ENCODE measurements around the gene MAP3K13. TPM values are rescaled to one million over a fixed set of nuclear protein-coding genes. Genes with fewer than 3 reads are reported as not detected.
"Not testable (repeated sequence)": the region's sequence is repeated elsewhere in the genome, so short reads cannot be mapped to it uniquely, and the experiment has no call there.

Gene MAP3K13
- total RNA-seq, 1 donor from 2014 or later: 29.1 TPM

- Mint-ChIP-seq H3K9me3 (no peaks in the 10 kb centered on the region), H3K27me3 (no peaks in the 10 kb centered on the region), H3K4me3 (no peak overlapping the region), H3K36me3 (no peaks in the 10 kb centered on the region), H3K4me1 (ENCODE audit: unreplicated experiment) (peaks cover 9% of the 10 kb centered on the region), H3K27ac (no peak overlapping the region)
- no peak for TF ChIP-seq CTCF (conservative IDR thresholded peaks at IDR 0.05)
- DNase-seq (ENCODE audit: extremely low spot score, unreplicated experiment): no peak
Measured at GRCh38 chr3:185406121-185406620, 43.2 kb downstream of the MAP3K13 start.

DNA sequence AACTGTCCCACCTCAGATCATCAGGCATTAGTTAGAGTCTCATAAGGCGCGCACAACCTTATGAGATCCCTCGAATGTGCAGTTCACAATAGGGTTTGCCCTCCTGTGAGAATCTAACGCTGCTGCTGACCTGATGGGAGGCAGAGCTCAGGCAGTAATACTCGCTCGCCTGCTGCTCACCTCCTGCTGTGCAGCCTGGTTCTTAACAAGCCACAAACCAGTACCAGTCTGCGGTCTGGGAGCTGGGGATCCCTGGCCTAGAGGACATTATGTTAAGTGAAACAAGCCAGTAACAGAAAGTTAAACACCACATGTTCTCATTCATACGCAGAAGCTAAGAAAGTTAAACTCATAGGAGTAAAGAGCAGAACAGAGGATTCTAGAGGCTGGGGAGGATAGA, 47.0 kb downstream of the MAP3K13 start:
- Mint-ChIP-seq H3K27ac (no peak overlapping the region), H3K9me3 (no peaks in the 10 kb centered on the region), H3K4me3 (no peak overlapping the region)

GRCh38 chr3:185411133-185411532, 48.2 kb downstream of the MAP3K13 start:
- no peak overlapping the region for H3K27ac Mint-ChIP-seq

More for the DNA sequence above, 47.0 kb downstream of the MAP3K13 start:
- TF ChIP-seq CTCF (conservative IDR thresholded peaks at IDR 0.05): no peak
- DNase-seq (ENCODE audit: extremely low spot score, unreplicated experiment): no peak
- Mint-ChIP-seq H3K36me3 (no peaks in the 10 kb centered on the region), H3K27me3 (no peaks in the 10 kb centered on the region), H3K4me1 (ENCODE audit: unreplicated experiment) (no peaks in the 10 kb centered on the region)

GRCh38 chr3:185416513-185416912, 53.6 kb downstream of the MAP3K13 start:
- no peak for TF ChIP-seq CTCF (conservative IDR thresholded peaks at IDR 0.05)
- Mint-ChIP-seq H3K27me3 (no peaks in the 10 kb centered on the region), H3K36me3 (no peaks in the 10 kb centered on the region), H3K4me1 (ENCODE audit: unreplicated experiment) (no peaks in the 10 kb centered on the region), H3K27ac (no peak overlapping the region), H3K4me3 (no peak overlapping the region), H3K9me3 (no peaks in the 10 kb centered on the region)
- no peak for DNase-seq (ENCODE audit: extremely low spot score, unreplicated experiment)

More at GRCh38 chr3:185411133-185411532, 48.2 kb downstream of the MAP3K13 start:
- Mint-ChIP-seq H3K4me3 (no peak overlapping the region), H3K4me1 (ENCODE audit: unreplicated experiment) (no peaks in the 10 kb centered on the region), H3K27me3 (no peaks in the 10 kb centered on the region), H3K36me3 (no peaks in the 10 kb centered on the region), H3K9me3 (no peaks in the 10 kb centered on the region)
- no peak for DNase-seq (ENCODE audit: extremely low spot score, unreplicated experiment)
- no peak for TF ChIP-seq CTCF (conservative IDR thresholded peaks at IDR 0.05)

DNA sequence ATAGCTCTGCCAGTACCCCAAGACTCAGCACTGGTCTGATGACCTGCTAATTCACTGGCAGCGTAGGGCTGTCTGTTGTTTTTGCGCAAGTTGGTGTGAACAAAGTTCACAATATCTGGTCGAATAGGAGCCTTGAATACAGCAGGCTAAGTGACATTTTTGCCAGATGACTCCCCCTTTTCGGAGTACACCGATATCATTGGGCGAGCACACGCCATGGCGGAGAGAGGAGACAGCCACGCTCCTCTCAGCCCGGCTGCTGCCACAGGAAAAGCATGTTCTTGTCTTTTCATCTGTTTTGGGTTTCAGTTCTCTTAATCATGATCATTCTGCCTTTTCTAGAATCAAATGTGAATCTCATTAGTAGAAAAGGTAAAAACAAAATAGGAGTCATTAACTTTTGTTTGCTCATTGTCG, 55.6 kb downstream of the MAP3K13 start:
- DNase-seq (ENCODE audit: extremely low spot score, unreplicated experiment); H3K27ac Mint-ChIP-seq; H3K36me3 Mint-ChIP-seq; H3K4me3 Mint-ChIP-seq; H3K9me3 Mint-ChIP-seq; H3K27me3 Mint-ChIP-seq; H3K4me1 Mint-ChIP-seq (ENCODE audit: unreplicated experiment): not testable (repeated sequence)

GRCh38 chr3:185420762-185421161, 57.8 kb downstream of the MAP3K13 start:
- no peaks in the 10 kb centered on the region for H3K9me3 Mint-ChIP-seq
- H3K27ac Mint-ChIP-seq: no peak overlapping the region
- H3K4me3 Mint-ChIP-seq: no peak overlapping the region
- no peaks in the 10 kb centered on the region for H3K27me3 Mint-ChIP-seq
- no peak for DNase-seq (ENCODE audit: extremely low spot score, unreplicated experiment)
- TF ChIP-seq CTCF (conservative IDR thresholded peaks at IDR 0.05): no peak
- no peaks in the 10 kb centered on the region for H3K4me1 Mint-ChIP-seq (ENCODE audit: unreplicated experiment)
- no peaks in the 10 kb centered on the region for H3K36me3 Mint-ChIP-seq
